Endothelial cell (in vitro differentiated cells): ENCODE data around the gene CLDND2. TPM values are rescaled to one million over a fixed set of nuclear protein-coding genes. Genes with fewer than 3 reads are reported as not detected.

ENCODE experiments used
- DNase-seq: peaks from one replicate; pipeline ENCODE4 v3.0.0; 2021; ENCODE audit warnings: low spot score
- H3K27ac Mint-ChIP-seq: one replicate; pipeline ENCODE4 v1.8.0; 2021; ENCODE audit warnings: mixed read lengths, inconsistent platforms; ENCODE audit not compliant: unreplicated experiment
- H3K27me3 Mint-ChIP-seq: one replicate; pipeline ENCODE4 v1.8.0; 2021; ENCODE audit warnings: mild to moderate bottlenecking, moderate library complexity, mixed read lengths, inconsistent platforms; ENCODE audit not compliant: unreplicated experiment
- H3K36me3 Mint-ChIP-seq: one replicate; pipeline ENCODE4 v1.8.0; 2021; ENCODE audit warnings: mild to moderate bottlenecking, low read depth, mixed read lengths, inconsistent platforms; ENCODE audit not compliant: unreplicated experiment
- H3K4me1 Mint-ChIP-seq: one replicate; pipeline ENCODE4 v1.8.0; 2021; ENCODE audit warnings: mild to moderate bottlenecking, mixed read lengths, inconsistent platforms; ENCODE audit not compliant: unreplicated experiment
- H3K4me3 Mint-ChIP-seq: one replicate; pipeline ENCODE4 v1.8.0; 2021; ENCODE audit warnings: mild to moderate bottlenecking, mixed read lengths, inconsistent platforms; ENCODE audit not compliant: unreplicated experiment
- H3K9me3 Mint-ChIP-seq: one replicate; pipeline ENCODE4 v1.8.0; 2021; ENCODE audit warnings: mixed read lengths, inconsistent platforms; ENCODE audit not compliant: unreplicated experiment
- total RNA-seq: library from RNA; stranded (reverse); fragmentation: NEBNext Ultra II Directional; extraction: Animal tissue kit (Norgen Biotek cat#: 25700); gene quantifications from one replicate; pipeline ENCODE4 v1.2.1, GENCODE V29; 2021; ENCODE audit not compliant: unreplicated experiment
- TF ChIP-seq, protein P1 (sequence below): fragments of 200-600 bp; sonication (generic); IDR thresholded peaks from one replicate; pipeline ENCODE4 v1.5.0; 2021; ENCODE audit warnings: antibody characterized with exemption; ENCODE audit not compliant: unreplicated experiment

The CLDND2 gene
- total RNA-seq, 1 donor from 2014 or later: not detected

- Mint-ChIP-seq H3K27me3 (peaks cover 18% of the 10 kb centered on the region), H3K4me1 (no peaks in the 10 kb centered on the region), H3K36me3 (peaks cover 50% of the 10 kb centered on the region), H3K9me3 (peaks cover under 1% of the 10 kb centered on the region), H3K4me3 (peak overlapping the region; percentile 47), H3K27ac (peak overlapping the region; percentile 61)
- TF ChIP-seq, protein P1, sequence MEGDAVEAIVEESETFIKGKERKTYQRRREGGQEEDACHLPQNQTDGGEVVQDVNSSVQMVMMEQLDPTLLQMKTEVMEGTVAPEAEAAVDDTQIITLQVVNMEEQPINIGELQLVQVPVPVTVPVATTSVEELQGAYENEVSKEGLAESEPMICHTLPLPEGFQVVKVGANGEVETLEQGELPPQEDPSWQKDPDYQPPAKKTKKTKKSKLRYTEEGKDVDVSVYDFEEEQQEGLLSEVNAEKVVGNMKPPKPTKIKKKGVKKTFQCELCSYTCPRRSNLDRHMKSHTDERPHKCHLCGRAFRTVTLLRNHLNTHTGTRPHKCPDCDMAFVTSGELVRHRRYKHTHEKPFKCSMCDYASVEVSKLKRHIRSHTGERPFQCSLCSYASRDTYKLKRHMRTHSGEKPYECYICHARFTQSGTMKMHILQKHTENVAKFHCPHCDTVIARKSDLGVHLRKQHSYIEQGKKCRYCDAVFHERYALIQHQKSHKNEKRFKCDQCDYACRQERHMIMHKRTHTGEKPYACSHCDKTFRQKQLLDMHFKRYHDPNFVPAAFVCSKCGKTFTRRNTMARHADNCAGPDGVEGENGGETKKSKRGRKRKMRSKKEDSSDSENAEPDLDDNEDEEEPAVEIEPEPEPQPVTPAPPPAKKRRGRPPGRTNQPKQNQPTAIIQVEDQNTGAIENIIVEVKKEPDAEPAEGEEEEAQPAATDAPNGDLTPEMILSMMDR: no peak
- no peak for DNase-seq
These were observed 43.4 kb downstream of the CLDND2 start for GRCh38 chr19:51325161-51325976.

DNA sequence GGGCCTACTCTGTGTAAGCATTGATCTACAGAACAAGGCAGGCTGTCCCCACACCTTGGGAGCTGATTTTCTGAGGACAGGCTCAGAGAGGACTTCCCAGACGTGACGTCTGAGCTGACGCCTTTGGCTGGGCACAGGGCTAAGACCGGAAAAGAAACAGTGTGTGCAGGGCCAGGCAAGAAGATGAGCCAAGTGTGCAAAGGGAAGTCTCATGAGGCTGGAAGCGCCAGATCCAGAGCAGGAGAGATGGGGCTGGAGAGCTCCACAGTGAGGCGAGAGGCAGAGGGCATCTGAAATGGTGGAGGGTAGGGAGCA is 44.7 kb downstream of the CLDND2 start:
- H3K36me3 Mint-ChIP-seq: peaks cover 44% of the 10 kb centered on the region
- H3K9me3 Mint-ChIP-seq: no peaks in the 10 kb centered on the region
- H3K27ac Mint-ChIP-seq: no peak overlapping the region
- H3K4me3 Mint-ChIP-seq: no peak overlapping the region
- no peaks in the 10 kb centered on the region for H3K4me1 Mint-ChIP-seq
- peaks cover 16% of the 10 kb centered on the region for H3K27me3 Mint-ChIP-seq
- TF ChIP-seq, protein P1: no peak
- no peak for DNase-seq

GRCh38 chr19:51323481-51324166 is 45.2 kb downstream of the CLDND2 start:
- no peak overlapping the region for H3K4me3 Mint-ChIP-seq
- peaks cover 47% of the 10 kb centered on the region for H3K36me3 Mint-ChIP-seq
- no peaks in the 10 kb centered on the region for H3K9me3 Mint-ChIP-seq
- H3K27ac Mint-ChIP-seq: no peak overlapping the region
- DNase-seq: no peak
- no peaks in the 10 kb centered on the region for H3K4me1 Mint-ChIP-seq
- TF ChIP-seq, protein P1: no peak
- H3K27me3 Mint-ChIP-seq: peaks cover 17% of the 10 kb centered on the region

DNA sequence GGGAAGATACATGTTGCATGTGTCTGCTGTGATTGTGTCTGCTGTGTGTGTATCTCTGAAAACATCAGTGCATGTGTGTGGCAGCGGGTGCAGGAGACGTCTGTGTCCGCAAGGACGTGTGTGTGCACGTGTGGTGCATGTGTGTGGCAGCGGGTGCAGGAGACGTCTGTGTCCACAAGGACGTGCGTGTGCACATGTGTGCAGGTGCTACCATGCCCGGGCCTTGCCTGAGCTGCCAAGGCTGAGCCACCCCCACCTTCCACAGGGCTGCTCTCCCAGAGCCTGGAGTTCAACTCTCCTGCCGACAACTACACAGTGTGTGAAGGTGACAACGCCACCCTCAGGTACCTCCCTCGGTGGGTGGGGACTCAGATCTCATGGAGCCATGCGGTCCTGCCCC is 47.0 kb downstream of the CLDND2 start:
- Mint-ChIP-seq H3K27me3 (peaks cover 20% of the 10 kb centered on the region), H3K4me1 (no peaks in the 10 kb centered on the region), H3K9me3 (no peaks in the 10 kb centered on the region), H3K27ac (no peak overlapping the region), H3K4me3 (no peak overlapping the region), H3K36me3 (peaks cover 43% of the 10 kb centered on the region)
- no peak for DNase-seq
- TF ChIP-seq, protein P1: no peak

DNA sequence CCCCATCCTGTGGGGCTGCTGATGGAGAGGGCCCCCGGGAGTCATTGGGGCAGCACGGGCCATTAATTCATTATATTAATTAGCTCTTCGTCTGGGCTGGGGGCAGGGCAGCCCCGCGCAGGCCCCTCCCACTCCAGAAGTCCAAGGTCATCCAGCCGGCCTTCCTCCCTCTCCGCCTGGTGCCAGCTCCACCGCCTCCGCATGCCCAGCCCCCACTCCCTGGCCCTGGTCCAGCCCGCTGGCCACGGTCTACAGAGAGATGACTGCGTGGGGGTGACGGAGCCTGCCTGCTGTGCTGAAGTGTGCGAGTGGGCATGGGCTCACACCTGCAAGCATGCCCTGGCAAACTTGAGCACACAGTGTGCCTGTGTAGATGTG is 48.5 kb downstream of the CLDND2 start:
- H3K27ac Mint-ChIP-seq: no peak overlapping the region
- no peaks in the 10 kb centered on the region for H3K9me3 Mint-ChIP-seq
- TF ChIP-seq, protein P1: no peak
- H3K36me3 Mint-ChIP-seq: peaks cover 36% of the 10 kb centered on the region
- no peaks in the 10 kb centered on the region for H3K4me1 Mint-ChIP-seq
- DNase-seq: no peak
- peaks cover 13% of the 10 kb centered on the region for H3K27me3 Mint-ChIP-seq
- peak overlapping the region; percentile 48 for H3K4me3 Mint-ChIP-seq
